ENCODE data around the gene FCHO2.

The FCHO2 gene

GRCh38 chr5:73126381-73126780, 170.5 kb downstream of the FCHO2 start:
- no peak overlapping the region for H3K4ac ChIP-seq (ENCODE audit: low read depth, low read length)
- no CpG with 5 or more reads among the region's 4 CpGs for WGBS (ENCODE audit: extremely low coverage, insufficient coverage, insufficient read length)
- H4K12ac ChIP-seq (ENCODE audit: low read depth, low read length): no peak overlapping the region
- H4K8ac ChIP-seq (ENCODE audit: low read depth, low read length): no peak overlapping the region
- H3K79me2 ChIP-seq (ENCODE audit: control insufficient read depth, insufficient read depth, low read length, poor library complexity): no peaks in the 10 kb centered on the region
- H3K27me3 ChIP-seq (ENCODE audit: insufficient read depth, low read length): no peaks in the 10 kb centered on the region
- H2BK120ac ChIP-seq (ENCODE audit: insufficient read depth, low read length, poor library complexity): no peak overlapping the region
- H3K27ac ChIP-seq (ENCODE audit: low read depth, low read length): no peak overlapping the region
- DNase-seq: no peak
- no peak overlapping the region for H3K14ac ChIP-seq (ENCODE audit: low read length)
- H3K18ac ChIP-seq (ENCODE audit: low read length): no peak overlapping the region
- H2AK5ac ChIP-seq (ENCODE audit: low read length): no peak overlapping the region
- H3K4me3 ChIP-seq (ENCODE audit: low read depth, low read length): no peak overlapping the region
- H3K4me1 ChIP-seq (ENCODE audit: control insufficient read depth in 1 of 2, insufficient read depth in 2 of 2, low read length in 2 of 2): peaks cover 0 to 2% of the 10 kb centered on the region in 2 experiments
- H2BK12ac ChIP-seq (ENCODE audit: low read length): no peak overlapping the region
- H3K4me2 ChIP-seq (ENCODE audit: low read length): no peak overlapping the region
- no peaks in the 10 kb centered on the region for H3K9me3 ChIP-seq (ENCODE audit: insufficient read depth, low read depth, low read length)
- no peak overlapping the region for H2AFZ ChIP-seq (ENCODE audit: insufficient read depth, low read length, poor library complexity)
- no peak overlapping the region for H4K91ac ChIP-seq (ENCODE audit: low read depth, low read length)
- H3K9ac ChIP-seq (ENCODE audit: low read length): no peak overlapping the region
- no peak overlapping the region for H3K23ac ChIP-seq (ENCODE audit: low read length)
- H3K79me1 ChIP-seq (ENCODE audit: low read length): no peaks in the 10 kb centered on the region
- H3K36me3 ChIP-seq (ENCODE audit: control insufficient read depth in 1 of 2, insufficient read depth in 2 of 2, low read length in 2 of 2): no peaks in the 10 kb centered on the region
- no peak overlapping the region for H2BK5ac ChIP-seq (ENCODE audit: low read depth, low read length, poor library complexity)

GRCh38 chr5:73126957-73127356, 171.1 kb downstream of the FCHO2 start:
- Histone ChIP-seq H3K27ac (ENCODE audit: low read depth, low read length) (no peak overlapping the region), H2BK12ac (ENCODE audit: low read length) (no peak overlapping the region)

GRCh38 chr5:73129143-73129542, 173.3 kb downstream of the FCHO2 start:
- H4K8ac ChIP-seq (ENCODE audit: low read depth, low read length): no peak overlapping the region
- no CpG with 5 or more reads among the region's 5 CpGs for WGBS (ENCODE audit: extremely low coverage, insufficient coverage, insufficient read length)
- no peak overlapping the region for H2AFZ ChIP-seq (ENCODE audit: insufficient read depth, low read length, poor library complexity)

More at GRCh38 chr5:73126957-73127356, 171.1 kb downstream of the FCHO2 start:
- H3K36me3 ChIP-seq (ENCODE audit: control insufficient read depth in 1 of 2, insufficient read depth in 2 of 2, low read length in 2 of 2): no peaks in the 10 kb centered on the region
- no peaks in the 10 kb centered on the region for H3K27me3 ChIP-seq (ENCODE audit: insufficient read depth, low read length)
- H3K79me2 ChIP-seq (ENCODE audit: control insufficient read depth, insufficient read depth, low read length, poor library complexity): no peaks in the 10 kb centered on the region
- WGBS (ENCODE audit: extremely low coverage, insufficient coverage, insufficient read length): no CpG with 5 or more reads among the region's 1 CpG
- no peak overlapping the region for H2BK120ac ChIP-seq (ENCODE audit: insufficient read depth, low read length, poor library complexity)
- H4K12ac ChIP-seq (ENCODE audit: low read depth, low read length): no peak overlapping the region
- DNase-seq: no peak
- no peak overlapping the region for H2AK5ac ChIP-seq (ENCODE audit: low read length)
- H3K4ac ChIP-seq (ENCODE audit: low read depth, low read length): no peak overlapping the region
- no peaks in the 10 kb centered on the region for H3K79me1 ChIP-seq (ENCODE audit: low read length)
- no peak overlapping the region for H3K4me2 ChIP-seq (ENCODE audit: low read length)
- H3K9ac ChIP-seq (ENCODE audit: low read length): no peak overlapping the region
- peaks cover 0 to 2% of the 10 kb centered on the region in 2 experiments for H3K4me1 ChIP-seq (ENCODE audit: control insufficient read depth in 1 of 2, insufficient read depth in 2 of 2, low read length in 2 of 2)
- H2BK5ac ChIP-seq (ENCODE audit: low read depth, low read length, poor library complexity): no peak overlapping the region
- H3K9me3 ChIP-seq (ENCODE audit: insufficient read depth, low read depth, low read length): no peaks in the 10 kb centered on the region
- no peak overlapping the region for H3K18ac ChIP-seq (ENCODE audit: low read length)
- H2AFZ ChIP-seq (ENCODE audit: insufficient read depth, low read length, poor library complexity): no peak overlapping the region
- H4K8ac ChIP-seq (ENCODE audit: low read depth, low read length): no peak overlapping the region
- no peak overlapping the region for H3K4me3 ChIP-seq (ENCODE audit: low read depth, low read length)
- no peak overlapping the region for H3K14ac ChIP-seq (ENCODE audit: low read length)
- H4K91ac ChIP-seq (ENCODE audit: low read depth, low read length): no peak overlapping the region
- H3K23ac ChIP-seq (ENCODE audit: low read length): no peak overlapping the region

GRCh38 chr5:73130811-73131210, 175.0 kb downstream of the FCHO2 start:
- H4K8ac ChIP-seq (ENCODE audit: low read depth, low read length): no peak overlapping the region
- DNase-seq: no peak
- no CpG with 5 or more reads among the region's 1 CpG for WGBS (ENCODE audit: extremely low coverage, insufficient coverage, insufficient read length)

More at GRCh38 chr5:73129143-73129542, 173.3 kb downstream of the FCHO2 start:
- DNase-seq: no peak
- Histone ChIP-seq H2BK12ac (ENCODE audit: low read length) (no peak overlapping the region), H3K27ac (ENCODE audit: low read depth, low read length) (no peak overlapping the region), H2BK120ac (ENCODE audit: insufficient read depth, low read length, poor library complexity) (no peak overlapping the region), H3K9ac (ENCODE audit: low read length) (no peak overlapping the region), H3K23ac (ENCODE audit: low read length) (no peak overlapping the region), H3K36me3 (ENCODE audit: control insufficient read depth in 1 of 2, insufficient read depth in 2 of 2, low read length in 2 of 2) (no peaks in the 10 kb centered on the region), H2AK5ac (ENCODE audit: low read length) (no peak overlapping the region), H4K91ac (ENCODE audit: low read depth, low read length) (no peak overlapping the region), H3K4me2 (ENCODE audit: low read length) (no peak overlapping the region), H3K27me3 (ENCODE audit: insufficient read depth, low read length) (no peaks in the 10 kb centered on the region), H3K4me1 (ENCODE audit: control insufficient read depth in 1 of 2, insufficient read depth in 2 of 2, low read length in 2 of 2) (peaks cover 0 to 2% of the 10 kb centered on the region in 2 experiments), H2BK5ac (ENCODE audit: low read depth, low read length, poor library complexity) (no peak overlapping the region), H3K18ac (ENCODE audit: low read length) (no peak overlapping the region), H3K9me3 (ENCODE audit: insufficient read depth, low read depth, low read length) (no peaks in the 10 kb centered on the region), H3K14ac (ENCODE audit: low read length) (no peak overlapping the region), H3K79me1 (ENCODE audit: low read length) (no peaks in the 10 kb centered on the region), H3K4me3 (ENCODE audit: low read depth, low read length) (no peak overlapping the region), H3K79me2 (ENCODE audit: control insufficient read depth, insufficient read depth, low read length, poor library complexity) (no peaks in the 10 kb centered on the region), H3K4ac (ENCODE audit: low read depth, low read length) (no peak overlapping the region), H4K12ac (ENCODE audit: low read depth, low read length) (no peak overlapping the region)

More at GRCh38 chr5:73130811-73131210, 175.0 kb downstream of the FCHO2 start:
- Histone ChIP-seq H2BK120ac (ENCODE audit: insufficient read depth, low read length, poor library complexity) (no peak overlapping the region), H2AFZ (ENCODE audit: insufficient read depth, low read length, poor library complexity) (no peak overlapping the region), H3K4me3 (ENCODE audit: low read depth, low read length) (no peak overlapping the region), H3K27ac (ENCODE audit: low read depth, low read length) (no peak overlapping the region), H2BK12ac (ENCODE audit: low read length) (no peak overlapping the region), H3K9ac (ENCODE audit: low read length) (no peak overlapping the region), H4K91ac (ENCODE audit: low read depth, low read length) (no peak overlapping the region), H3K14ac (ENCODE audit: low read length) (no peak overlapping the region), H3K4me2 (ENCODE audit: low read length) (no peak overlapping the region), H3K36me3 (ENCODE audit: control insufficient read depth in 1 of 2, insufficient read depth in 2 of 2, low read length in 2 of 2) (no peaks in the 10 kb centered on the region), H4K12ac (ENCODE audit: low read depth, low read length) (no peak overlapping the region), H2BK5ac (ENCODE audit: low read depth, low read length, poor library complexity) (no peak overlapping the region), H3K27me3 (ENCODE audit: insufficient read depth, low read length) (no peaks in the 10 kb centered on the region), H3K4ac (ENCODE audit: low read depth, low read length) (no peak overlapping the region), H2AK5ac (ENCODE audit: low read length) (no peak overlapping the region), H3K4me1 (ENCODE audit: control insufficient read depth in 1 of 2, insufficient read depth in 2 of 2, low read length in 2 of 2) (peaks cover 10 to 13% of the 10 kb centered on the region in 2 experiments), H3K23ac (ENCODE audit: low read length) (no peak overlapping the region), H3K18ac (ENCODE audit: low read length) (no peak overlapping the region), H3K79me2 (ENCODE audit: control insufficient read depth, insufficient read depth, low read length, poor library complexity) (no peaks in the 10 kb centered on the region), H3K79me1 (ENCODE audit: low read length) (peaks cover 6% of the 10 kb centered on the region), H3K9me3 (ENCODE audit: insufficient read depth, low read depth, low read length) (no peaks in the 10 kb centered on the region)

Measured in trophoblast cell (in vitro differentiated cells and primary cell).